K562 (cell line): ENCODE results near the gene ANXA9. TPM values are rescaled to one million over a fixed set of nuclear protein-coding genes. Genes with fewer than 3 reads are reported as not detected.

Source experiments
- CREB1 ChIP-seq, 2 experiments: sonication (generic) in 1 of 2; formaldehyde crosslinking in 1 of 2; IDR thresholded peaks; 2 replicates each; pipeline versions ENCODE4 v1.6.1 to v1.8.0; 2012 to 2022; ENCODE audit warnings: inconsistent platforms in 1 of 2, mild to moderate bottlenecking in 1 of 2, missing genetic modification reagents in 1 of 2, moderate library complexity in 1 of 2
- NR1H2 ChIP-seq: sonication (generic); formaldehyde crosslinking; IDR thresholded peaks from 2 replicates; pipeline ENCODE4 v1.4.0; 2020; ENCODE audit warnings: mild to moderate bottlenecking, missing genetic modification reagents
- NRF1 ChIP-seq, 2 experiments: fragments of 450-650 bp; IDR thresholded peaks in 1 of 2; conservative IDR thresholded peaks in 1 of 2; 2 replicates each; pipeline ENCODE4 v1.6.1; 2014; ENCODE audit warnings: mild to moderate bottlenecking in 2 of 2
- PBX2 ChIP-seq, 2 experiments: IDR thresholded peaks in 1 of 2; conservative IDR thresholded peaks in 1 of 2; 2 replicates each; pipeline ENCODE4 v1.6.1; 2016; ENCODE audit warnings: low read depth in 2 of 2, mild to moderate bottlenecking in 1 of 2, missing compliant biosample characterization in 1 of 2, missing genetic modification characterization in 1 of 2, moderate library complexity in 1 of 2
- PHF21A ChIP-seq: fragments of 450-650 bp; IDR thresholded peaks from 2 replicates; pipeline ENCODE4 v1.6.1; 2017; ENCODE audit warnings: low read depth, borderline replicate concordance
- RBFOX2 ChIP-seq: fragments of 200-400 bp; formaldehyde crosslinking; IDR thresholded peaks from 2 replicates; pipeline ENCODE4 v1.6.1; 2017; ENCODE audit warnings: low read depth, mild to moderate bottlenecking, low read length, moderate library complexity
- SAP30 ChIP-seq: fragments of 200-600 bp; sonication (generic); IDR thresholded peaks from 2 replicates; pipeline ENCODE4 v1.6.1; 2012; ENCODE audit warnings: borderline replicate concordance, low read depth, mild to moderate bottlenecking, moderate library complexity, low read length, control low read depth, inconsistent platforms; ENCODE audit not compliant: insufficient read depth, poor library complexity, severe bottlenecking
- TEAD4 ChIP-seq, 2 experiments: sonication (generic) in 1 of 2; formaldehyde crosslinking in 1 of 2; IDR thresholded peaks; 2 replicates each; pipeline versions ENCODE4 v1.6.1 to v1.8.0; 2012 to 2022; ENCODE audit warnings: borderline replicate concordance in 1 of 2, inconsistent platforms in 1 of 2, low read length in 1 of 2, mild to moderate bottlenecking in 1 of 2, missing genetic modification reagents in 1 of 2
- ZBTB7A ChIP-seq: IDR thresholded peaks from 2 replicates; pipeline ENCODE4 v1.6.1; 2011; ENCODE audit warnings: low read depth, mild to moderate bottlenecking, low read length, moderate library complexity, borderline replicate concordance; ENCODE audit not compliant: control insufficient read depth
- ZNF445 ChIP-seq: fragments of 250-450 bp; sonication (Bioruptor Pico); IDR thresholded peaks from 2 replicates; pipeline ENCODE4 v1.4.0; 2020; ENCODE audit warnings: low read depth, mild to moderate bottlenecking, moderate library complexity
- polyA plus RNA-seq, 8 experiments: library from polyadenylated mRNA; depleted of rRNA in 4 of 8; stranded (reverse) in 5 of 8; unstranded in 3 of 8; fragments of >200 nt; fragmentation: Nextera tagmentation in 2 of 8; fragmentation: Illumina TruSeq in 1 of 8; extraction: Ambion mirVana in 2 of 8; extraction: Trizol in 1 of 8; gene quantifications; 2 replicates each; pipeline versions ENCODE4 v1.2.1 to v1.2.3, GENCODE V29; 2011 to 2014; ENCODE audit warnings: inconsistent platforms in 1 of 8, missing spikeins in 1 of 8
- total RNA-seq, 7 experiments: library from RNA; depleted of rRNA in 6 of 7; stranded (reverse); fragments of >200 nt in 6 of 7; fragmentation: Illumina TruSeq in 2 of 7; extraction: Trizol in 2 of 7; gene quantifications; 2 replicates each; pipeline versions ENCODE4 v1.2.1 to v1.2.3, GENCODE V29; 2011 to 2021; ENCODE audit warnings: low replicate concordance in 1 of 7
- TF ChIP-seq, protein P1 (sequence below), 2 experiments: fragments of 450-650 bp in 1 of 2; IDR thresholded peaks; 2 replicates each; pipeline ENCODE4 v1.6.1; 2011 to 2017; ENCODE audit warnings: low read depth in 2 of 2, antibody characterized with exemption in 1 of 2, borderline replicate concordance in 1 of 2, low read length in 1 of 2, mild to moderate bottlenecking in 1 of 2, mixed read lengths in 1 of 2; ENCODE audit not compliant: control insufficient read depth in 1 of 2
- TF ChIP-seq, protein P2 (sequence below): sonication (generic); IDR thresholded peaks from 2 replicates; pipeline ENCODE4 v1.6.1; 2016

Gene ANXA9
- total and polyA plus RNA-seq, 9 of the 15 experiments (the other 6 are each of a cell fraction or from before 2014, with no cell fraction given) = 0.24 to 1.6 (median 0.57) TPM

- 0 out of 2 replicates have a peak, but pooled peaks have one; percentile 56 for TF ChIP-seq PHF21A
- peak; percentile 17; the same call in 1 of the 2 replicates for TF ChIP-seq ZBTB7A
- TF ChIP-seq PBX2 (CRISPR knock-in tag; IDR thresholded peaks at IDR 0.05; ENCODE audit: low read depth) = no peak
- no peak for TF ChIP-seq PBX2 (tag; conservative IDR thresholded peaks at IDR 0.05; ENCODE audit: low read depth)
- no peak for TF ChIP-seq NR1H2 (CRISPR knock-in tag)
- TF ChIP-seq TEAD4 (IDR thresholded peaks at IDR 0.05; ENCODE audit: low read length) = peak; percentile 27; the same call in 1 of the 2 replicates
- TF ChIP-seq TEAD4 (CRISPR knock-in tag; IDR thresholded peaks at IDR 0.05; ENCODE audit: borderline replicate concordance) = no peak
- TF ChIP-seq ZNF445 = no peak
- 0 out of 2 replicates have a peak, but pooled peaks have one; percentile 10 for TF ChIP-seq CREB1 (IDR thresholded peaks at IDR 0.05)
- TF ChIP-seq CREB1 (CRISPR knock-in tag; IDR thresholded peaks at IDR 0.05) = no peak
- TF ChIP-seq, protein P1, sequence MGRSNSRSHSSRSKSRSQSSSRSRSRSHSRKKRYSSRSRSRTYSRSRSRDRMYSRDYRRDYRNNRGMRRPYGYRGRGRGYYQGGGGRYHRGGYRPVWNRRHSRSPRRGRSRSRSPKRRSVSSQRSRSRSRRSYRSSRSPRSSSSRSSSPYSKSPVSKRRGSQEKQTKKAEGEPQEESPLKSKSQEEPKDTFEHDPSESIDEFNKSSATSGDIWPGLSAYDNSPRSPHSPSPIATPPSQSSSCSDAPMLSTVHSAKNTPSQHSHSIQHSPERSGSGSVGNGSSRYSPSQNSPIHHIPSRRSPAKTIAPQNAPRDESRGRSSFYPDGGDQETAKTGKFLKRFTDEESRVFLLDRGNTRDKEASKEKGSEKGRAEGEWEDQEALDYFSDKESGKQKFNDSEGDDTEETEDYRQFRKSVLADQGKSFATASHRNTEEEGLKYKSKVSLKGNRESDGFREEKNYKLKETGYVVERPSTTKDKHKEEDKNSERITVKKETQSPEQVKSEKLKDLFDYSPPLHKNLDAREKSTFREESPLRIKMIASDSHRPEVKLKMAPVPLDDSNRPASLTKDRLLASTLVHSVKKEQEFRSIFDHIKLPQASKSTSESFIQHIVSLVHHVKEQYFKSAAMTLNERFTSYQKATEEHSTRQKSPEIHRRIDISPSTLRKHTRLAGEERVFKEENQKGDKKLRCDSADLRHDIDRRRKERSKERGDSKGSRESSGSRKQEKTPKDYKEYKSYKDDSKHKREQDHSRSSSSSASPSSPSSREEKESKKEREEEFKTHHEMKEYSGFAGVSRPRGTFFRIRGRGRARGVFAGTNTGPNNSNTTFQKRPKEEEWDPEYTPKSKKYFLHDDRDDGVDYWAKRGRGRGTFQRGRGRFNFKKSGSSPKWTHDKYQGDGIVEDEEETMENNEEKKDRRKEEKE (IDR thresholded peaks at IDR 0.05; ENCODE audit: borderline replicate concordance in 1 of 2, control insufficient read depth in 1 of 2, low read depth in 2 of 2, low read length in 1 of 2) = no peak
- TF ChIP-seq RBFOX2 = peak; percentile 67
- TF ChIP-seq, protein P2, sequence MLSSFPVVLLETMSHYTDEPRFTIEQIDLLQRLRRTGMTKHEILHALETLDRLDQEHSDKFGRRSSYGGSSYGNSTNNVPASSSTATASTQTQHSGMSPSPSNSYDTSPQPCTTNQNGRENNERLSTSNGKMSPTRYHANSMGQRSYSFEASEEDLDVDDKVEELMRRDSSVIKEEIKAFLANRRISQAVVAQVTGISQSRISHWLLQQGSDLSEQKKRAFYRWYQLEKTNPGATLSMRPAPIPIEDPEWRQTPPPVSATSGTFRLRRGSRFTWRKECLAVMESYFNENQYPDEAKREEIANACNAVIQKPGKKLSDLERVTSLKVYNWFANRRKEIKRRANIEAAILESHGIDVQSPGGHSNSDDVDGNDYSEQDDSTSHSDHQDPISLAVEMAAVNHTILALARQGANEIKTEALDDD = no peak
- TF ChIP-seq SAP30 = peak; percentile 14
- 0 out of 4 replicates have a peak, but pooled peaks of 1 of the 2 experiments have one; percentile 8 for TF ChIP-seq NRF1 (conservative IDR thresholded peaks at IDR 0.05 in 1 of 2, IDR thresholded peaks at IDR 0.05 in 1 of 2)
These were observed 8.7 kb upstream of the ANXA9 start (continued) for GRCh38 chr1:150973258-150973835.
